ENCODE data around the gene TUBB. TPM values are rescaled to one million over a fixed set of nuclear protein-coding genes. Genes with fewer than 3 reads are reported as not detected.

Gene TUBB
- 905 and 913 TPM in 2 replicates for total RNA-seq

DNA sequence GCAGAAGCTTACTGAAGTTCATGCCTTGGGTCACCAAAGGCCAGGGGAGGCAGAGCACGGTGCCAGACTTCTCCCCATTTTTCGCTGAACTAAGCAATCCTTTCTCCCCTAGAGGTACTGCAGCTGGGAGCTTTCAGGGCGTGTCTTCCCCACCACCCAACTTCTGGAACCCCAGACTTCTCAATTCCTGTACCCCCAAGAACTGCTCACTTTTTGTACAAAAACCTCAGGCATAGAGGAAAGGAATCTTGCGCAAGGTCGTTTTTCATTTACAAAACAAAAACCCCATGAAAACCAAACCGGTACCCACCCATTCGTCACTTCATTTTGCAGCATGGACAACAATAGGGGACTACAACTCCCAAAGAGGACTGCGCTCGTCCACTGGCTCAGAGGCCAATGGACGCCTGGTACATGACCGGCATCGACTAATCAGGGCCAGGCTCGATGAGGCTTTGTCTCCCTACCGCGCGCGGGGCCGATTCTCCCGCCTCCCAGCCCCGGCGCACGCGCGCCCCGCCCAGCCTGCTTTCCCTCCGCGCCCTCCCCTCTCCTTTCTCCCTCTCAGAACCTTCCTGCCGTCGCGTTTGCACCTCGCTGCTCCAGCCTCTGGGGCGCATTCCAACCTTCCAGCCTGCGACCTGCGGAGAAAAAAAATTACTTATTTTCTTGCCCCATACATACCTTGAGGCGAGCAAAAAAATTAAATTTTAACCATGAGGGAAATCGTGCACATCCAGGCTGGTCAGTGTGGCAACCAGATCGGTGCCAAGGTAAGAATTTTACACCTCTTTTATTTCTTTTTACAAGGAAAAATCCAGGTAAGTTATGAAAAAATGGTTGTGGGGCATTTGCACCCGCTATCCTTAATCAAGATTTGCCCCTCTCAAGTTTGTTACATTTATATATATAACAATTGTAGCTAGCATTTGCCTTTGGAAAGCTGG, at the start of gene TUBB:
TUBB (plus strand) TSS at position 562 of the 947 bp plus-strand sequence; CDS start at position 717, 155 bp downstream.
- intact Hi-C loops (cut with micrococcal nuclease), result loop anchor here (1.0 to 10.0 kb wide), 6 partner anchors 393 to 947 kb away; partner anchors contain the start of genes ATP6V1G2, CSNK2B, LY6G5B and NFKBIL1

DNA sequence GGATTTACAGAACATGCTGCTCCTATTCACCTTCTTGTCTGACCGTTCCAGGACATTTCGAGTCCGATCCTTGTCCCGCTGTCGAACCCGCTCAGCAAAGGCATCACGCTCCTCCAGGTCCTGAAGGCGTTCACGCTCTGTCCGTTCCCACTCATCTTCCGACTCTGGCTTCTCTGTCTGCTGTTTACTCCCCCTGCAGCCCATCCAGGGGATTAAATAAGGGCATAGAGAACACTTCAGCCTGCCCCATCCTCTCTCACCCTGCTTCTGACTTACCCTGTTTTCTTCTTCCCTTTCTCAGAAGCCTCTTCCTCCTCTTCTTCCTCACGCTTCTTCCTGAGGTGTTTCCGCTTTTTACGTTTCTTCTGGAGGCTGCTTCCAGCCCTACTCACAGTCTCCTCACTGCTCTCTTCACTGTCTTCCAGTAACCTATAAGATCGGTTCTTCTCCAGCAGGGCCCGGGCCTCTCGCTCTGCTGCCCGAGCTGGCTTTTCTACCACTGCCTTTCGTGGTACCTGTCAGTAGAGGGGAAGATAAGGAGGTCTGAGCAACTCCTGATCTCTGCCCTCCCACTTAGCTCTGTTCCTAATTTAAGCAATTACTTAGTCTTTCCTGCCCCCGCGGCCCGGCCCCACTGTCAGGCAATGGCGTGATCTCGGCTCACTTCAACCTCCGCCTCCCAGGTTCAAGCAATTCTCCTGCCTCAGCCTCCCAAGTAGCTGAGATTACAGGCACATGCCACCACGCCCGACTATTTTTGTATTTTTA, 49.2 kb upstream of the TUBB start:
- intact Hi-C loops (cut with micrococcal nuclease), result no loop called here

DNA sequence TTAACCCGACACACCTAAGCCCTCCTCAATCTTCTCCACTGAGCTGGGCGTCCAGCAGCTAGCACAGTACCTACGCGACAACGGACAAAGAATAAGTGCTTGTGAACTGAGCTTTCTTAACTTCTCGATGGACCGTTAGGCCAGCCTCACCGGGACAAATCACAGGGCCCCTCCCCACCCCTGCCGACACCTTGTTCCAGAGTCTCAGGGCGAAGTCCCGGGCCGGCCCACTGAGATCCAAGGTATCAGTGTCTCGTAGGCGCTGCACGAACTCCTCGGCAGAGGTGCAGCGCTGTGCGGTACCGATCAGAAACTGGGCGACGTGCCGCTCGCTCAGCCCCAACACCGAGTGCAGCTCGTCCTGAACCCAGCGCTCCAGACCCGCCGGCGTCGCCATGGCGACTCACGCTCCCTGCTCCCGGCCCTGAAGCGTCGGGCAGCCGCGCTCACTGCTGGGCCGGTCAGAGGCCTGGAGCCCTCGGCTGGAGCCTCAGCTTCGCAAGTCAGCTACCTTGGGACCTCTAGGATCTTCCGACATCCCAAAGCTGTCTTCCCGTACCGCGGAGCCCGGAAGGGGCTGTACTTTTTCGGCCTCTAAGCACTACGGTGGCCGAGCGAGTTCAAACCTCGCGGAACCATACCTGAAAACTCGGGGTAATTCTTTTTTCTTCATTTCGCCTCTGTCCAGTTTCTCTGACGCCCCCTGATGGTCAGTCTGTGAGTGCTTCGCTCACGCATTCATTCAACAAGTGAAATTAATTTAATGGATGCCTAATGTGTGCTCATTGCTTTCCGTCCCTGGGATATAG, 47.5 kb upstream of the TUBB start, which contains the start of gene DHX16:
DHX16 (minus strand) TSS at position 562 of the 809 bp plus-strand sequence; CDS start at position 397, 165 bp downstream.
- intact Hi-C loops (cut with micrococcal nuclease), result loop anchor here (1.0 to 2.0 kb wide), 9 partner anchors 10 to 236 kb away; partner anchors contain the start of genes ABCF1, ATAT1, C6orf136 and GNL1

DNA sequence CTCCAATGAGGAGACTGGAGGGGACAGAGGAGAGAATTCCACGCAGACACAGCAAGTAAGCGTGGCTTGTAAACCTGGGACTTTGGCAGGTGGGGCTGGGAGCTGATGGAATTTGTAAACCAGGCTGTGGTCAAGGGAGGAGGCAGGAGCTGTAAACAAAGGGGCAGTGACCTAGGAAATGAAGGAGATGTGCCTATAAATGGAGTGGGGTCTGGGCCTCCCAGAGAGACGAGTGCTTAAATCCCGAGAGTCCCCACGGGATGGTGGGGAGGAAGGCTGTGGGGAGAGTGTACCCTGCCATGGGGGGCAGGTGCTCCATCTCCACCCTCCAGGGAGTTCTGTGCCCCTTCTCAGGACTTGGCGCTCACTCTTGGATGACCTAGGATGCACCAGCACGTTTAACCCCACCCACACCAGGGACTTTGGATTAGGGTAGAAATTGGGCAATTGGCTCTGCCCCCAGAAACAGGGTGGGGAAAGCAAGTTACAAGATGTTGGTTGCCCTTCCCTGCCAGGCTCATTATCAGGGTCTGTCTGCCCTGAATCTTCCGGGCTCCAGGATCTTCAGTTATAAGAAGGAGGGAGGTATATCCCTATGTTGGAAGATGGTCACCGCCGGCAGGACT, 43.4 kb upstream of the TUBB start:
- intact Hi-C loops (cut with micrococcal nuclease), result no loop called here

- intact Hi-C loops (cut with micrococcal nuclease), result loop anchor here (1.0 to 2.0 kb wide), 4 partner anchors 8 to 408 kb away; no protein-coding TSS in a partner anchor
These were observed 41.0 kb upstream of the TUBB start for GRCh38 chr6:30678964-30679726.

GRCh38 chr6:30679765-30680535, 40.2 kb upstream of the TUBB start:
- intact Hi-C loops (cut with micrococcal nuclease), result loop anchor here (1.0 to 5.0 kb wide), 5 partner anchors 7 to 407 kb away; no protein-coding TSS in a partner anchor

DNA sequence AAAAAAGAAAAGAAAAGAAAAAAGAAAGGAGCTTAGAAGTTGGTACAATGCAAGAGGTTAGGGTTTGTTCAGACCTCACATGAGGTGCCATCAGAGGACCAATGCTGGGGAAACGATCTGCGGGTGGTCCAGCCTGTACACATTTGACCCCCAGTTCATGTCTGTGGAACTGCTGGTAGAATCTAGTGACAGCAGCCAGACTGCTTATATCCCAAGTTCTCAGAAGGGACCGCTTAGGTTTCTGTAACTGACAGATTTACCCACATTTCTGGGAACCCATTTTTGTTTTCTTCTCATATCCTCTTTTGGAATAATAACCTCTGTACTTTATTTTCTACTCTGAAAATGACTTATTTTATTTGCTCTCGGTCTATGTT, 38.4 kb upstream of the TUBB start:
- intact Hi-C loops (cut with micrococcal nuclease), result loop anchor here (1.0 to 5.0 kb wide), 9 partner anchors 8 to 227 kb away; partner anchors contain the start of genes ATAT1, DHX16, GNL1 and GTF2H4

- intact Hi-C loops (cut with micrococcal nuclease), result loop anchor here (1.0 to 5.0 kb wide), 9 partner anchors 8 to 226 kb away; partner anchors contain the start of genes ATAT1, DHX16, GNL1 and GTF2H4
These were observed 37.7 kb upstream of the TUBB start for GRCh38 chr6:30682143-30683117.

DNA sequence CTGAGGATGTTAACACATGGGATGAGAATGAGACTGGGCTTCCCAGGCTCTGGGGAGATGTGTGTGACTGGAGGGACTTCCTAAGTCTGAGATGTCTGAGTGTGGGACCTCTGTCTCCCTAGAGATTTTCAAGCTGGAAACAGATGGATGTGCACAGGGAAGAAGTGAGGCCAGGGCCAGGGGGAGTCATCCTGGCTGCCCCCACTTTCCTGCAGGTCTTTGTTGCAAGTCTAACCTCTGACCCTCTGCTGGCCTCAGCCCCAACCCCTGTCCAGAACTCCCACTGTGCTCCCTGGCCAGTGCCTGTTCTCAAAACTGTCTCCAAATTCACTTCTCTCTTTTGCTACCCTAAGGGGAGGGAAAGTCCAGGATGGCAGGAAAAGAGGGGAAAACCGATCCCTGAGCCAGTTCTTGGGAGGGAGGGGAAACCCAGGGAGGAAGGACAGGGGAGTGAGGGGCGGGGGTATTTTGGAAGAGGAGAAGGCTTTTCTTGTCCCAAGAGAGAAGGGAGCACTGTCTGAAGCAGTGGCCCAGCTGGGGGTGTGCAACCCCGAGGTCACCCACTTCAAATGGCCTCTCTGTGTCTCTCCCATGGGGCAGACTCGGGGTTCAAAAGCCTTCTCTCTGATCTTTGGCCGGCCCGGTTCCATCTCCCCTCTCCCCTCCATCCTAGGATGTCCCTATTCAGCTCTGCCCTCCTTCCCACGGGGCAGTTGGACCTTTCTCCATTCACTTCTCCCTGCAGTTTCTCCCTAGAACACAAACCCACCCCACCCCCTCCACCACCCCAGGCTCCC, 36.8 kb upstream of the TUBB start:
- intact Hi-C loops (cut with micrococcal nuclease), result loop anchor here (2.0 to 5.0 kb wide), 4 partner anchors 57 to 225 kb away; partner anchors contain the start of genes ATAT1, GNL1, GTF2H4 and PRR3

GRCh38 chr6:30683980-30684338, 36.2 kb upstream of the TUBB start:
- intact Hi-C loops (cut with micrococcal nuclease), result loop anchor here (2.0 to 5.0 kb wide), 4 partner anchors 57 to 225 kb away; partner anchors contain the start of genes ATAT1, GNL1, GTF2H4 and PRR3

- intact Hi-C loops (cut with micrococcal nuclease), result loop anchor here (5.0 kb wide), 1 partner anchor 128 kb away; no protein-coding TSS in a partner anchor
These were observed 35.6 kb upstream of the TUBB start for GRCh38 chr6:30684386-30685156.

DNA sequence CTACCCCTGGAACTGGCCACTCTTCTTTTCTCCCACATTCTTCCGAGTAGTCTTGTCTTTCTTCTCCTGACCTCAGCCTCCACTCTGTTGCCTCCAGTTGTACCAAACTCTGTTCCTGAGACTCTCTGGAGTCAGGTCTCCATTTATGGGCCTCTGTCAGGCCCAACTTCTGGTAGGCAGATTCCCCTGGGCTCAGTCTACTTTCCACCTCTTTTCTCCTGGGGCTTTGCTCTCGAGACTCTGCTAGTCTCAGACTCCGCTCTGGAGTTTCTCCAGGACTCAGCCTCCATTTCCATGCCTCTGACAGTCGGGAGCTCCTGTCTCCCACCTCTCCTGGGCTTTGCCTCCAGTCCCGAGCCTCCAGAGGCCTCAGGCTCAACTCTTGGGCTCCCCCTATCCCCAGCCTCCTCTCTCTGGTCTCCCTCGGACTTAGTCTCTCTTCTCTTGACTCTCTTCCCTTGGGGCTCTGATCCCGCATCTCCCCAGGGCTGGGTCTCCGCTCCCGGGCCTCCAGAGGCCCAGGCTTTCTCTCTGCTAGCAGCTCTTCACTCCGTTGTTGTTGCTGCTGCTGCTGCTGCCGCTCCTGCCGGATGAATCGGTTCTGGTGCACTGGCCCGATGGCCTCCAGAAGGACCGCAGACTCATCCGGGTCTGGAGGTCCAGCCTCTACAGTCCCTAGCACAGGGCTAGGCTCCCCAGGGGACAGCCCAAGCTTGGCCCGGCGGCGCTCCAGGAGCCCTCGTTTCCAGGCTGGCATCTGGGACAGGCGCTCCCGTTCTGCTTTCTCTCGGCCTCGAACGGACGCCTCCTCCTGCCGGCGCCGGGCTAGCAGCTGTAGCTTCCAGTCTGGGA, 34.8 kb upstream of the TUBB start:
- intact Hi-C loops (cut with micrococcal nuclease), result loop anchor here (1.0 kb wide), 2 partner anchors 38 to 68 kb away; partner anchors contain the start of genes C6orf136, MRPS18B and PPP1R10

DNA sequence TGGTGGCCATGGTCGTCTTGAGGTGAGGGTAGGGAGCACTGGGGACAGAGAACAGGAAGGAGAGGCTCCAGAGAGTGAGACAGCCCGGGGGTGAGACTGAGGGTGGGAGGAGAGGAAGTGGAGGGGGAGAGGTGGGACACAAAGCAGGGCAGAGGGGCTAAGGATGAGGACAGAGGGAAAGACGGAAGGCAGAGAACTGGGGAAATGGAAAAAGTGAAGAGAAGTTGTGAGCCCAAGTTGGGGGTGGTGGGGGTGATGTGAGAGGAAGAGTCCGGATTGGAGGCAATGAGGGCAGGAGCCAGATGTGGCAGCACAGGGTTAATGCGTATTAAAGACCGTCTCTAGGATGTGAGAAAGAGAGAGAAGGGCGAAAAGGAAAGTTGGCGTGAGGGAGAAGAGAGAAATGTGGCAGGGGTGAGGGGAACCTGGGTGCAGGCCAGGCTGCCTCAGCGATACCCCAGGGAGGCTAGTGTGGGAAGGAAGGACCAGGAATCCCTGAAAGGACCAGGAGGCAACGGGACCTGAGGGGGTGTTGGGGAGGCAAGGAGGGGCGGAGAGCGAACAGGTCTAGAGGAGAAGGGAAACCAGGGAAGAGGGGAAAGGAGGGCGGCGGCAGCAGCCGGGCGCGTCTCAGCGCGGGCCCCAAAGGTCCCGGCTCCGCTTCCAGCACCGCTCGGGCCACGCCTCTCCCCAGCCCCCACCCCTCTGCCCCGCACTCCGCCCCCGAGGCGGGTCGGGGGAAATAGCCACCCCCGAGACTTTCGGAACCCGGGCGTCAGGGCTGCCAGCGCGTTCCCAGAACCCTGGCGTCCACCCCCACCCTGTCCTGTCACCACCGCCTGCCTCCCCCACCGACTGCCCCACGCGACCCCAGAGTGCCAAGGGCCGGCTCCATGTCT, 33.9 kb upstream of the TUBB start, which contains the start of gene PPP1R18:
PPP1R18 (minus strand) TSS at position 637 of the 899 bp plus-strand sequence; CDS start at position 10, 627 bp downstream.
- intact Hi-C loops (cut with micrococcal nuclease), result loop anchor here (1.0 kb wide), 2 partner anchors 39 to 69 kb away; partner anchors contain the start of genes C6orf136, MRPS18B and PPP1R10
